ENCODE results near the gene EGFLAM. TPM values are rescaled to one million over a fixed set of nuclear protein-coding genes. Genes with fewer than 3 reads are reported as not detected.
A peak's percentile ranks its signal among the peaks of the same experiment; 100 is the strongest.

The EGFLAM gene
- total RNA-seq, 1 experiment from 2014 or later: 9.3 TPM

DNA sequence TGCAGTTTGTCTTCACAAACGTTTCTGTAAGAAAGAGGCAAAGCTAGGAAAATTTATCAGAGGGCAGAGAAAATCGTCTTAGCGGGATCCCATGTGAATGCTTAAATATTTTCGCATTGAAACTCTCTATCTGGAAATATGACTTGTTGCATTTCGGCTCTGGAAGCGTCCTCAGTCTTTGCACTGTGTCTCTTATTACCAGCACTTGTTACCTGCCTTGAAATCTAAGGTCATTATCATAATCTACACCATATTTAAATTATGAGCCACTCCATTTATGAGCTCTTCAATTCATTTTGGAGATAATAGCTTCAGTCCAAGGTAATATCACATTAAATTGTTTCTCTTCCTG is 1.4 kb downstream of the EGFLAM start:
- intact Hi-C loops (cut with micrococcal nuclease): no loop called here
- Mint-ChIP-seq H3K27me3 (ENCODE audit: insufficient read depth, unreplicated experiment) (peaks cover 58% of the 10 kb centered on the region), H3K4me1 (ENCODE audit: insufficient read depth, unreplicated experiment) (no peaks in the 10 kb centered on the region), H3K9me3 (ENCODE audit: unreplicated experiment) (no peaks in the 10 kb centered on the region), H3K36me3 (ENCODE audit: insufficient read depth, unreplicated experiment) (no peaks in the 10 kb centered on the region), H3K4me3 (ENCODE audit: unreplicated experiment) (no peak overlapping the region), H3K27ac (ENCODE audit: low read depth, unreplicated experiment) (no peak overlapping the region)
- ChIA-PET POLR2A (no interaction called here), CTCF (interaction anchor here (0.5 to 1.2 kb wide), 2 partner anchors 13 to 625 kb away, joined by 3 read pairs; no protein-coding TSS in a partner anchor)
- DNase-seq (ENCODE audit: unreplicated experiment): no peak
- TF ChIP-seq, protein P1, sequence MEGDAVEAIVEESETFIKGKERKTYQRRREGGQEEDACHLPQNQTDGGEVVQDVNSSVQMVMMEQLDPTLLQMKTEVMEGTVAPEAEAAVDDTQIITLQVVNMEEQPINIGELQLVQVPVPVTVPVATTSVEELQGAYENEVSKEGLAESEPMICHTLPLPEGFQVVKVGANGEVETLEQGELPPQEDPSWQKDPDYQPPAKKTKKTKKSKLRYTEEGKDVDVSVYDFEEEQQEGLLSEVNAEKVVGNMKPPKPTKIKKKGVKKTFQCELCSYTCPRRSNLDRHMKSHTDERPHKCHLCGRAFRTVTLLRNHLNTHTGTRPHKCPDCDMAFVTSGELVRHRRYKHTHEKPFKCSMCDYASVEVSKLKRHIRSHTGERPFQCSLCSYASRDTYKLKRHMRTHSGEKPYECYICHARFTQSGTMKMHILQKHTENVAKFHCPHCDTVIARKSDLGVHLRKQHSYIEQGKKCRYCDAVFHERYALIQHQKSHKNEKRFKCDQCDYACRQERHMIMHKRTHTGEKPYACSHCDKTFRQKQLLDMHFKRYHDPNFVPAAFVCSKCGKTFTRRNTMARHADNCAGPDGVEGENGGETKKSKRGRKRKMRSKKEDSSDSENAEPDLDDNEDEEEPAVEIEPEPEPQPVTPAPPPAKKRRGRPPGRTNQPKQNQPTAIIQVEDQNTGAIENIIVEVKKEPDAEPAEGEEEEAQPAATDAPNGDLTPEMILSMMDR (IDR thresholded peaks at IDR 0.05; ENCODE audit: unreplicated experiment): no peak
- no TSS peak for BruUV-seq (replicated peaks)

DNA sequence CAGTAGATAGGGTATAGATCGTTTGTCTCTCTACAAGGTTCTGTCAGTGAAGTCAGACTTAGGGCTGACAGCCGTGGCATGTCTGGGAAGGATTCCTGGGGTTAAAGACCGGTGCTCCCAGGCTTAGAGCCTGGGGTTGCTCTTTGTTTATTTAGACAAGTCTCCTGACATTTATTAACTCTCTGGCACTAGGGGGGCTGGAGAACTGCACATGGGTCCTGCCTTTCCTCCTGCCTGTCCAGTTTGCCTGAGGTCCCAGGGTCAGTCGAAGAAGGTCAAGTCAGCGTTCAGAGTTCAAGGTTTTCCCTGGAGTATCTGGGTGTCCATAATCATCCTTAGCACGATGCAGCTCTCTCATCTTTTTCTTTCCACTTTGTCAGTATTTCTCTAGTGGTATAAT is 5.6 kb downstream of the EGFLAM start:
- Mint-ChIP-seq H3K27me3 (ENCODE audit: insufficient read depth, unreplicated experiment) (peaks cover 66% of the 10 kb centered on the region), H3K27ac (ENCODE audit: low read depth, unreplicated experiment) (no peak overlapping the region), H3K36me3 (ENCODE audit: insufficient read depth, unreplicated experiment) (no peaks in the 10 kb centered on the region), H3K9me3 (ENCODE audit: unreplicated experiment) (no peaks in the 10 kb centered on the region), H3K4me3 (ENCODE audit: unreplicated experiment) (no peak overlapping the region), H3K4me1 (ENCODE audit: insufficient read depth, unreplicated experiment) (no peaks in the 10 kb centered on the region)
- DNase-seq (ENCODE audit: unreplicated experiment): no peak
- POLR2A ChIA-PET: no interaction called here
- TF ChIP-seq, protein P1 (IDR thresholded peaks at IDR 0.05; ENCODE audit: unreplicated experiment): no peak
- CTCF ChIA-PET: interaction anchor here (0.7 to 4.3 kb wide), 10 partner anchors 7 to 674 kb away, joined by 3 to 60 read pairs (median 5); no protein-coding TSS in a partner anchor
- no TSS peak for BruUV-seq (replicated peaks)
- intact Hi-C loops (cut with micrococcal nuclease): loop anchor here (2.0 kb wide), 1 partner anchor 141 kb away; no protein-coding TSS in a partner anchor

- no peak overlapping the region for H3K27ac Mint-ChIP-seq (ENCODE audit: low read depth, unreplicated experiment)
- no peaks in the 10 kb centered on the region for H3K9me3 Mint-ChIP-seq (ENCODE audit: unreplicated experiment)
- TF ChIP-seq, protein P1 (IDR thresholded peaks at IDR 0.05; ENCODE audit: unreplicated experiment): peak; percentile 81
- H3K27me3 Mint-ChIP-seq (ENCODE audit: insufficient read depth, unreplicated experiment): peaks cover 52% of the 10 kb centered on the region
- DNase-seq (ENCODE audit: unreplicated experiment): peak; percentile 61
- intact Hi-C loops (cut with micrococcal nuclease): loop anchor here (2.0 to 5.0 kb wide), 3 partner anchors 58 to 547 kb away; no protein-coding TSS in a partner anchor
- ChIA-PET CTCF (interaction anchor here (0.5 to 4.3 kb wide), 39 partner anchors 9 to 839 kb away, joined by 3 to 60 read pairs (median 4); no protein-coding TSS in a partner anchor), POLR2A (interaction anchor here (0.9 to 1.1 kb wide), 2 partner anchors 9 to 26 kb away, joined by 3 read pairs; no protein-coding TSS in a partner anchor)
- no peaks in the 10 kb centered on the region for H3K36me3 Mint-ChIP-seq (ENCODE audit: insufficient read depth, unreplicated experiment)
- H3K4me3 Mint-ChIP-seq (ENCODE audit: unreplicated experiment): no peak overlapping the region
- no peaks in the 10 kb centered on the region for H3K4me1 Mint-ChIP-seq (ENCODE audit: insufficient read depth, unreplicated experiment)
- BruUV-seq (replicated peaks): no TSS peak
Measured at GRCh38 chr5:38265546-38266179, 7.3 kb downstream of the EGFLAM start.

DNA sequence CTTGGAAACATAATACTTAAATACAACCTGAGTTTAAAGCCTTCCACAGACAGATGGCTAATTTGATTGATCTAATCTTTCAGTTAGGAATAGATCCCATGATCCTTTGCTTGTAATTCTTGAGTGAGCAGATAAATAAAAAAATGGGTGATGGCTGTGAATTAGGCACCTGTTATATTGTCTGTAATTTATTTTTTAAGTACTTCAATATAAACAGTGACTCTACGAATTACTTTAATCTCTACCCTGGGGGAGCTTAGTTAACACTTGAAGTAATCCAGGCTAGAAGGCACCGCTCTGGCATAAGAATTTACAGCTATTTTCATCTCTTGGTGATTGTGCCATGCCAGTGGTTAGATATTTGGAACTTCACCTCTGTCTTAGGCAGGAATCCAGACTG is 9.0 kb downstream of the EGFLAM start:
- Mint-ChIP-seq H3K4me1 (ENCODE audit: insufficient read depth, unreplicated experiment) (no peaks in the 10 kb centered on the region), H3K4me3 (ENCODE audit: unreplicated experiment) (no peak overlapping the region), H3K27ac (ENCODE audit: low read depth, unreplicated experiment) (no peak overlapping the region), H3K27me3 (ENCODE audit: insufficient read depth, unreplicated experiment) (peaks cover 52% of the 10 kb centered on the region), H3K36me3 (ENCODE audit: insufficient read depth, unreplicated experiment) (no peaks in the 10 kb centered on the region), H3K9me3 (ENCODE audit: unreplicated experiment) (no peaks in the 10 kb centered on the region)
- ChIA-PET CTCF (interaction anchor here (0.6 to 4.3 kb wide), 6 partner anchors 17 to 200 kb away, joined by 3 to 60 read pairs (median 7); no protein-coding TSS in a partner anchor), POLR2A (no interaction called here)
- intact Hi-C loops (cut with micrococcal nuclease): loop anchor here (5.0 kb wide), 2 partner anchors 60 to 545 kb away; no protein-coding TSS in a partner anchor
- no peak for DNase-seq (ENCODE audit: unreplicated experiment)
- TF ChIP-seq, protein P1 (IDR thresholded peaks at IDR 0.05; ENCODE audit: unreplicated experiment): no peak
- BruUV-seq (replicated peaks): no TSS peak

All from MCF 10A (cell line).